Mucosa of descending colon (tissue), 3 donors: ENCODE measurements around the gene CTTNBP2. TPM values are rescaled to one million over a fixed set of nuclear protein-coding genes. Genes with fewer than 3 reads are reported as not detected.

Source experiments
- ATAC-seq: fragments of 200-7000 bp; cut with Tn5 transposase; one replicate; pipeline ENCODE4 v1.9.1; 2020; ENCODE audit warnings: mild to moderate bottlenecking, moderate library complexity
- DNase-seq, 3 donors: peaks; one replicate each; pipeline ENCODE4 v3.0.0-alpha.2; 2020
- H3K36me3 ChIP-seq: fragments of 200-600 bp; one replicate; pipeline ENCODE4 v1.8.0; 2021; ENCODE audit warnings: low read depth, mild to moderate bottlenecking
- H3K4me1 ChIP-seq: fragments of 200-600 bp; one replicate; pipeline ENCODE4 v1.8.0; 2021; ENCODE audit warnings: low read depth, mild to moderate bottlenecking
- H3K4me3 ChIP-seq: fragments of 200-600 bp; one replicate; pipeline ENCODE4 v1.8.0; 2021; ENCODE audit warnings: mild to moderate bottlenecking
- H3K9me3 ChIP-seq: fragments of 200-600 bp; one replicate; pipeline ENCODE4 v1.8.0; 2021; ENCODE audit warnings: mild to moderate bottlenecking
- CTCF ChIP-seq: fragments of 200-600 bp; IDR thresholded peaks from one replicate; pipeline ENCODE4 v1.8.0; 2022; ENCODE audit warnings: antibody characterized with exemption, mild to moderate bottlenecking
- intact Hi-C, 2 donors: fragments of 100-400 bp; cut with DNase I in 1 of 2; cut with micrococcal nuclease in 1 of 2; formaldehyde crosslinking; loops; one replicate each; pipeline versions ENCODE4 v1.11.0 to v1.11.1; 2022; cut with DNase I, micrococcal nuclease
- total RNA-seq, 3 donors: library from RNA; stranded (reverse); fragmentation: NEBNext Ultra II Directional in 2 of 3; extraction: Animal tissue kit (Norgen Biotek cat#: 25700) in 2 of 3; gene quantifications; one replicate each; pipeline versions ENCODE4 v1.2.1 to v1.2.4, GENCODE V29; 2021 to 2023
- donor health status: DM: no; HTN: no; CAD: no; lungs with moderate emphysema.
- donor health status: DM: no; HTN: no; CAD: no.
- donor health status: DM: no; HTN: yes; CAD: no.

The CTTNBP2 gene
- total RNA-seq, 3 donors from 2014 or later, result 3.9 to 8.3 (median 7.2) TPM

- no peaks in the 10 kb centered on the region for H3K4me1 ChIP-seq
- no peak overlapping the region for H3K4me3 ChIP-seq
- no peaks in the 10 kb centered on the region for H3K36me3 ChIP-seq
- intact Hi-C loops, result no loop called here
- DNase-seq, result no peak
- no peak for ATAC-seq
- H3K9me3 ChIP-seq, result no peaks in the 10 kb centered on the region
- TF ChIP-seq CTCF, result no peak
Observed at GRCh38 chr7:117730390-117730789, 142.9 kb downstream of the CTTNBP2 start.

- no peak overlapping the region for H3K4me3 ChIP-seq
- H3K4me1 ChIP-seq, result no peaks in the 10 kb centered on the region
- no peak for DNase-seq
- no peaks in the 10 kb centered on the region for H3K36me3 ChIP-seq
- no peak for TF ChIP-seq CTCF
- ATAC-seq, result no peak
- intact Hi-C loops, result no loop called here
- H3K9me3 ChIP-seq, result no peaks in the 10 kb centered on the region
Observed at GRCh38 chr7:117728890-117729624, 144.2 kb downstream of the CTTNBP2 start.

DNA sequence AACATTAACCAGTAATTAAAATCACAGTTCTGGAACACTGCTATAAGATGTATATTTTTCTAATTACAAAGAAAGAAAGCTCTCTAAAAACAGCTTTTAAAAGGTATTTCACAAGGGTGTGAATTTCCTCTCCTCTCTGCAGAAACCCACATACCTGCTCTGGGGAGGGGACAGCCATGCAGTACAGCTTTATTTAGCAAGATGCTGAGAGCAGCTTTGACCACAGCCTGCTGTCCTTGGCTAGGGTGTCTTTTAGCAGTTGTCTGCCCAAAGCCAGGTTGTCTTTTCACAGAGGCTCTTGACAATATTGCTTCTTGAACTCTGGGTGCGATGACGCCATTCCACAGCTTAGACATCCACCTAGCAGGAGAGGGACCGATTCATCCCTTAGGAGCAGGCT is 148.3 kb downstream of the CTTNBP2 start:
- no peak overlapping the region for H3K4me3 ChIP-seq
- no peak for TF ChIP-seq CTCF
- DNase-seq (no peak), ATAC-seq (no peak)
- H3K9me3 ChIP-seq, result no peaks in the 10 kb centered on the region
- H3K36me3 ChIP-seq, result no peaks in the 10 kb centered on the region
- intact Hi-C loops, result no loop called here
- no peaks in the 10 kb centered on the region for H3K4me1 ChIP-seq

DNA sequence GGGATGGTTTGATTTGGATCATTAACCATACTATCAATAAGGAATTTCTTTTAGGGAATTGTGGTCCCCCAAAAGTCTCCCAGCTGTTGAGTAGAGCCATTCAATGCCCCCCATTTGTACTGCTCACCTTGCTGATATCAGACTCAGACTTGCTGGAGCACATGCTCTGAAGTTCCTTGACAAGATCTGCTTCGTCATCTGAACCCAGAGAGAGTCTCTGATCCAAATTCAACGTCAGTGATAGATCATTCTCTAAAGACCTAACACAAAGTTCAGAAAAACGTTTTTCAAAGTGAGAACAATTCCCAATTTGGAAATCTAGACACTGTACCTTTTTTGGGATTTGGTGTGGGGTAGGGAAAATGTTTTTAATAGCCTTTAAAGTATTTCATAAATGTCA is 153.9 kb downstream of the CTTNBP2 start:
- H3K4me1 ChIP-seq, result no peaks in the 10 kb centered on the region
- no peak for TF ChIP-seq CTCF
- intact Hi-C loops, result no loop called here
- no peak overlapping the region for H3K4me3 ChIP-seq
- no peak for DNase-seq
- no peak for ATAC-seq
- no peaks in the 10 kb centered on the region for H3K36me3 ChIP-seq
- H3K9me3 ChIP-seq, result no peaks in the 10 kb centered on the region

DNA sequence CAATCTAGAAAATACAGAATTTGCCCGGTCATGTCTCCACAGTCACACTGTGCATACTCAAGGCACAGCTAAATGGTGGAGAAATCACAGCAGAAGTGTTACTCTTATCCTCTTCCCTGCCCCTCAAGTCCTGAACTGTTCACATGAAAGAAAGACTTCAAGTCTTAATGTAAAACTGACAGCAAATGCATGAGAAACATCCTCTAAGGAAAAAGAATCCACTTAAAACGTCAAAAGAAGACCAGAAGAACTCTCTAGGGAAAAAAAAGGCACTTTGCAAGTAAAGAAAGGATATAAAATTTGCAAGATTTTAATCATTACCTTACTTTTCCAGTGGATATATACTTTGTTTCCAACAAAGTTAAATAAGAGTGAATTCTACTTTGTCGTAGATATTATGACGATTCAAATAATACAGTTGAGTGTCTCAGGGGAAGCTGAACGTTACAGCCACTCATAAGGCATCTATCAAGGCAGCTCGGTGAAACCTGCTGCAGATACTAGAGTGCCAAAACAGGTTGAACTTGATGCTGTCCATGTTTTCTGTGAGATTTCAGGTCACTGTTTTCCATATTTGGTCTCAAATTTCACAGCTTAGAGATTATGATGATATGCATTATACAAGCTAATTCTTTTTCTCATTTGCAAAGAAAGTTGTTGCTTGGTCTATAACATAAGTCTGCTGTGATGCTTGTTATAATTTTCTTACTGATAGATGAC is 155.0 kb downstream of the CTTNBP2 start:
- DNase-seq (no peak), ATAC-seq (no peak)
- Histone ChIP-seq H3K36me3 (no peaks in the 10 kb centered on the region), H3K4me3 (no peak overlapping the region), H3K4me1 (no peaks in the 10 kb centered on the region), H3K9me3 (no peaks in the 10 kb centered on the region)
- intact Hi-C loops, result no loop called here
- TF ChIP-seq CTCF, result no peak
